HPDE6-E6E7 (cell line): ENCODE measurements around the gene BIRC5.
"Not testable (repeated sequence)": the region's sequence is repeated elsewhere in the genome, so short reads cannot be mapped to it uniquely, and the experiment has no call there.

Experiments
- DNase-seq: peaks from one replicate; pipeline ENCODE4 v3.0.0; 2011; ENCODE audit warnings: missing footprints; ENCODE audit errors: extremely low spot score

The BIRC5 gene

DNA sequence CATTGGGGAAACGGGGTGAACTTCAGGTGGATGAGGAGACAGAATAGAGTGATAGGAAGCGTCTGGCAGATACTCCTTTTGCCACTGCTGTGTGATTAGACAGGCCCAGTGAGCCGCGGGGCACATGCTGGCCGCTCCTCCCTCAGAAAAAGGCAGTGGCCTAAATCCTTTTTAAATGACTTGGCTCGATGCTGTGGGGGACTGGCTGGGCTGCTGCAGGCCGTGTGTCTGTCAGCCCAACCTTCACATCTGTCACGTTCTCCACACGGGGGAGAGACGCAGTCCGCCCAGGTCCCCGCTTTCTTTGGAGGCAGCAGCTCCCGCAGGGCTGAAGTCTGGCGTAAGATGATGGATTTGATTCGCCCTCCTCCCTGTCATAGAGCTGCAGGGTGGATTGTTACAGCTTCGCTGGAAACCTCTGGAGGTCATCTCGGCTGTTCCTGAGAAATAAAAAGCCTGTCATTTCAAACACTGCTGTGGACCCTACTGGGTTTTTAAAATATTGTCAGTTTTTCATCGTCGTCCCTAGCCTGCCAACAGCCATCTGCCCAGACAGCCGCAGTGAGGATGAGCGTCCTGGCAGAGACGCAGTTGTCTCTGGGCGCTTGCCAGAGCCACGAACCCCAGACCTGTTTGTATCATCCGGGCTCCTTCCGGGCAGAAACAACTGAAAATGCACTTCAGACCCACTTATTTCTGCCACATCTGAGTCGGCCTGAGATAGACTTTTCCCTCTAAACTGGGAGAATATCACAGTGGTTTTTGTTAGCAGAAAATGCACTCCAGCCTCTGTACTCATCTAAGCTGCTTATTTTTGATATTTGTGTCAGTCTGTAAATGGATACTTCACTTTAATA is 10.4 kb downstream of the BIRC5 start:
- no peak for DNase-seq

DNA sequence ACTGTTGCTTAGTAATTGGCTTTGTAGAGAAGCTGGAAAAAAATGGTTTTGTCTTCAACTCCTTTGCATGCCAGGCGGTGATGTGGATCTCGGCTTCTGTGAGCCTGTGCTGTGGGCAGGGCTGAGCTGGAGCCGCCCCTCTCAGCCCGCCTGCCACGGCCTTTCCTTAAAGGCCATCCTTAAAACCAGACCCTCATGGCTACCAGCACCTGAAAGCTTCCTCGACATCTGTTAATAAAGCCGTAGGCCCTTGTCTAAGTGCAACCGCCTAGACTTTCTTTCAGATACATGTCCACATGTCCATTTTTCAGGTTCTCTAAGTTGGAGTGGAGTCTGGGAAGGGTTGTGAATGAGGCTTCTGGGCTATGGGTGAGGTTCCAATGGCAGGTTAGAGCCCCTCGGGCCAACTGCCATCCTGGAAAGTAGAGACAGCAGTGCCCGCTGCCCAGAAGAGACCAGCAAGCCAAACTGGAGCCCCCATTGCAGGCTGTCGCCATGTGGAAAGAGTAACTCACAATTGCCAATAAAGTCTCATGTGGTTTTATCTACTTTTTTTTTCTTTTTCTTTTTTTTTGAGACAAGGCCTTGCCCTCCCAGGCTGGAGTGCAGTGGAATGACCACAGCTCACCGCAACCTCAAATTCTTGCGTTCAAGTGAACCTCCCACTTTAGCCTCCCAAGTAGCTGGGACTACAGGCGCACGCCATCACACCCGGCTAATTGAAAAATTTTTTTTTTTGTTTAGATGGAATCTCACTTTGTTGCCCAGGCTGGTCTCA is 11.2 kb downstream of the BIRC5 start:
- DNase-seq, result no peak

DNA sequence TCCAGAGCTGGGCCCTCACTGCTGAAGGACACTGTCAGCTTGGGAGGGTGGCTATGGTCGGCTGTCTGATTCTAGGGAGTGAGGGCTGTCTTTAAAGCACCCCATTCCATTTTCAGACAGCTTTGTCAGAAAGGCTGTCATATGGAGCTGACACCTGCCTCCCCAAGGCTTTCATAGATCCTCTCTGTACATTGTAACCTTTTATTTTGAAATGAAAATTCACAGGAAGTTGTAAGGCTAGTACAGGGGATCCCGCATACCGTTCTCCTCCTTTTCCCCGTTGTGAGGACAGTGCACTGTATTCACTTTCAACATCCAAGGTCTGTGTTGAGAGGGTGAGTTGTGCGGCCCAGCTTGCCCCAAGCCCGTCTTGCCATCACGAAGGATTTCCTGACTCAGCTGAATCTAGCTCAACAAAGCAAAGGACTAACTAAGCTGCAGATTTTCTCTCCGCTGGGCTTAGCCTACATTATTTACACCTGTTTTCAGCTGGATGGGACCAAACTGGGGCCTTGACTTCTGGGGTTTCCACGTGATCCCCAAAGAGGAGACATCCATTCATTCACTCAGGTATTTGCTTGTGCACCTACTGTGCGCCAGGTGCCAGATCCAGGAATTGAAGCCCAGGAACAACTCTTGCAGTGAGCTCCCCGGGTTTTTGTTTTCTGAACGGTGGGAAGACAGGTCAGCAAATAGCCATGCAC is 12.2 kb downstream of the BIRC5 start:
- no peak for DNase-seq

DNA sequence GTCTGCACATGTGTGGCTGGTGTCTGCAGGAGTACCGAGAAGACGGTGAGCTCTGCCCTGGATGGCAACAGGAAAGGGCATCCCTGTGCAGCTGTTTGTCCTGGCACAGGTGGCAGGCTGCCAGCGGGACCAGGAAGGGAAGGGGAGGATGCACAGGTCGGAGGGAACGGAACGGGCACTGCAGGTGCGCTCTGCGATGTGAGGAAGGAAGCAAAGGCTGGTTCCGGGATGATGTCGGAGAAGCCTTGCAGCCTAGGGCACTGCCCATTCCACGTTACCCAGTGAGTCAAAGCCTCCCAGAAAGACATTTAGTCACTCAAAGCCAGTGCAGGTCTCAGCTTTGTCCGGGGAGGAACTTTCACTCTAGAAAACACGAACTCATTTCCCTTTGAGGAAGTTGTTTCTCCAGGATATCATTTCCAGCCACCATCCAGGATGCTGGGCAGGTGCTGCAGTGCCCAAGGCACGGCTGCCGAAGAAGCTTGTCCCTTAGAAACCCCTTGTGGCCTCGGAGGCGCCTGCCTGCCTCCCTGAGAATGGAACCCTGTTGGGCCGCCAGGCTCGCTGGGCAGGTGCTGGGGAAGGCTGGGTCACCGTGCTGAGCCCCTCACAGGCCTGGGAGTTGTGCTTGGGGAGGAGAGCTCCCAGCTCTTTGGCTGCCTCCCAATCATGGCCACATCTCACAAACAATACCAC is 12.9 kb downstream of the BIRC5 start:
- peak; percentile 53 for DNase-seq

DNA sequence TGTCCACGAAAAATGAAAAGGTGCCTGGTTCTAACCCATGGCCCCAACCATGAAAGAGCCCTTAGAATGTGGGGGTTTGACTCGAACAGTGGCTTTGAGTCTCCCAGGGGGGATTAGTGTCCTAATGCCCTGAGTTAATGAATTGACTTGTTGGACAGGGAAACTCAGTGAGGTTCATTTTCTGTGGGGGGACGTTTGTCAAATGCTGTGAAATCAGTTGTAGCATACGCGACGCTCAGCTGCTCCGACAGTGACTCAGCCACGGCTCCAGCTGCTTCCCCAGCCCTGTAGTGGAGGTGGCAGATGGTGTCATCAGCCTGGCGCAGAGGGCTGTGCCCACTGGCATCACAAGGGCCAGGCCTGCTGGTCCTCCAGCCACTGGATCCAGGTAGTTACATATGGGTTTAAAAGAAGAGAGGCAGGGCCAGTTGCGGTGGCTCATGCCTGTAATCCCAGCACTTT is 13.4 kb downstream of the BIRC5 start:
- DNase-seq, result no peak

DNA sequence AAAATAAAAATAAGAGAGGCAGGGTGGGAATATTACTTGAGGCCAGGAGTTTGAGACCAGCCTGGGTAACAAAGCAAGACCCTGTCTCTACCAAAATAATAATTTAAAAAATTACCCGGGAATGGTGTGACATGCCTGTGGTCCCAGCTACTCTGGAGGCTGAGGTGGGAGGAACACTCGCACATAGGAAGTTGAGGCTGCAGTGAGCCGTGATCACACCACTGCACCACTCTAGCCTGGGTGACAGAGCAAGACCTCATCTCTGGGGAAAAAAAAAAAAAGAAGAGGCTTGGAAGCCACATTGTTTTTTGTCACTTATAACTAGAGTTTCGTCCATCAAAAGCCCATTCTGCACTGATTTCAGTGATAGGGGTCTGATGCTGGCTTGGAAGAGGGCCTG is 14.1 kb downstream of the BIRC5 start:
- no peak for DNase-seq

DNA sequence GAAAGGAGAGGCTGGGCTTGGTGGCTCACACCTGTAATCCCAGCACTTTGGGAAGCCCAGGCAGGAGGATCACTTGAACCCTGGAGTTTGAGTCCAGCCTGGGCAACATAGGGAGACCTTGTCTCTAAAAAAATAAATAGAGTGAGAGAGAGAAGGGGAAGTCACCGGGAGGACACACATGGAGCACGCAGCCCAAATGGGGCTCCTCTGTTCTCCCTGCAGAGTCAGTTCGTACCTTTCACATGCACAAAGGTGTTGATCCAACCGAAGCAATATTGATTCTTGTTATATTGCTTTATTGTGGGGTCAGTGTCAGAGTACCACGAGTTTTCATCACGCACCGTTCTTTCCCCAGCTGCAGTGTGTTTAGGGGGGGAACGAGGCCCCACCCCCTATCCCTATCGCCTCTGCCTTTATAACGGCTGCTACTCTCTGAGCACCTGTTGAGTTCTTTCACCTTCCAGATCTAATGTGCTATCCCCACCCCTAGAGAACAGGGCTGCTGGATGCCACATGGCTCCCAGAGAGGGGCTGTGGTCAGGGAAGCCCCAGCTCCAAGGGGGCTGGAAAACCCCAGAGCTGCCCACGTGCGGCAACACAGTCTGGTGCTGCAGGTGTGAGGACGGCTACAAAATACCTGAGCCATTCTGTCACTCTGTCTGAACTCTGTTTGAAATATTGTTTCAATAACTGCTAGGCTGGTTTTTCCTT is 16.4 kb downstream of the BIRC5 start:
- no peak for DNase-seq

DNA sequence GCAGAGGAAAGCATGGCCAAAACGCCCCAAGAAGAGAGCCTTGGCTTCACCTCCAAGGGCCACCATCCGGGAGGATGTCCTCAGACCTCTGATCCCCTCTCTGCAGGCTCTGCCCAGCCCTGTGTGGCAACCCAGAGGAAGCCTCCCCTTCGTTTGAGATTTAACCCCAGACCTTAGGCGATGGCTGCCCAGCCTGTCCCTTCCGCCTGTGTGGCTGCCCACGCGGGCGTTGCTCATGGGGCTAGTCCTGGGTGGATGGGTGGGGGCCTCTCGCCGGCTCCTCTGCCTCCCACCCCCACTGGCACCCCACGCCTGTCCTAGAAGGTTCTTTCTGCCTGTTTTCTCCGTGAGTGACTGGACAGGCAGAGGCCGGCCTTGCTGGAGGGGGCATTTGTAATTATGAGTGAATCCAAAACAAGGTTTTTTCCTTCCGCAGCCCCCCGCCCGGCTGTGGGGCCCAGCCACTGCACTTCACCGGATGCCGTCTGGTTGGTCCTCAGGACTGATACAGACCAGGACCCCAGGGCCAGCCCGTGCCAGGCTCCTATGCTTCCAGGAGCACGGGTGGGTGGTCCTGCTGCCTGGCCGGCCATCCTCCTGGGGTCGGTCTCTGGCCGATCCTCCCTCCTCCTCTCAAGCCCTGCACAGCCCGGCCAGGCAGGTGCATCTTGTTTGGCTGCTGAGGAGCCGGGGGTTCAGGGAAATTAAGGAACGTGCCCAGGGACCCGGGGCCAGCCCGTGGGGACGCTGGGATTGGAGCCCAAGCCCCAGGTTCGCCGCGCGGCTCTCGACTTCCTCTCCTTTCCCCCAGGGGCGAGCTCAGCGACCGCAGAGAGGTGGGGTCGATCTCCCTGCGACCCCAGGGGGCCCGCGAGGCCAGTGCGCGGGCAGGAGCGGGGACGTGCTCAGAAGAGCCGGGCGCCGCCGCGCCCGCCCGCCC is 17.2 kb downstream of the BIRC5 start, which contains the start of gene TMEM235:
TMEM235 (plus strand) TSS at position 636 of the 940 bp plus-strand sequence. CDS start 393 bp downstream, outside the sequence.
- no peak for DNase-seq

DNA sequence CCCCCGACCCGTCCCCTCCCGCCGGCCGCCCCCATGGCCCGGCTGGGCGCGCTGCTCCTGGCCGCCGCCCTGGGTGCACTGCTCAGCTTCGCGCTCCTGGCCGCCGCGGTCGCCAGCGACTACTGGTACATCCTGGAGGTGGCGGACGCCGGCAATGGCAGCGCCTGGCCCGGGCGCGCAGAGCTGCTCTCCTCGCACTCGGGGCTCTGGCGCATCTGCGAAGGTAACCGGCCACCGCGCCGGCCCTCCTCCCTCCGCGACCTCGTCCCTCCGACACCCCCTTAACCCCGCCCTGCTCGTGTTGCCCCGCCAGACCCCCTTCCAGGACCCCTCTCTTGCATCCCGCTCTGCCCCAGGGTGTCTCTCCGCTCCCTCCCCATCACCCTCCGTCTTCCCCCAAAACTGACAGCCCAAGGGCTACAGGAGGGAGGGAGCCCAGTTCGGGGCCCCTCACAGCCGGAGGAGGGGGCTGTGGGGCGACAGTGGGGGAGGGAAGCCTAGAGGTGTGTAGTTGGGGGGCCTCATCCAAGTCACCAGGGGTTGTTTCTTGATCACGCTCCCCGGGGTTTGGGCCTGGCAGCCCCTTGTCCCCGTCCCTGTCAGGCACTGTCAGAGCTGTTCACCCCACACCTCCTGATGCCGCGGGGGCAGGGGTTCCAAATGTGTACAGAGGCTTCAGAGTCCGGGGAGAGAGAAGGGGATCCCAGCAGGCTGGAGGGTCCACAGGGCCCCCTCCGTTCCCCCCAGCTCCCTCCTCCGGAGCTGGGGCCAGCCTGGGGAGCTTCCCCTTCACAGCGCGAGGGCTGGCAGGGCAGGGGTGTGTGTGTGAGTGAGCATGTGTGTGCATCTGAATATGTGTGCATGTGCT is 18.2 kb downstream of the BIRC5 start:
- no peak for DNase-seq

DNA sequence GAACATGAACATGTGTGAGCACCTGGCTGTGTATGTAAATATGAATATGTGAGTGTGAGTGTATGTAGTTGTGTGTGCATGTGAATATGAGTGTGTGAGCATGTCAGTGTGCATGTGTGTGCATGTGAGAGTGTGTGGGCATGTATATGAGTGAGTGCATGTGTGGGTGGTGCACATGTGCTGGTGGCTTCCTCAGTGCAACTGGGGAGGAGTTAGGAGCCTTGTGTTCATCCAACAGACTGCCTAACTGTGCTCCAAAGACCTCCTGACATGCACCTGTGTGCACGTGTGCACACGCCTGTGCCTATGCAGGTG is 18.8 kb downstream of the BIRC5 start:
- DNase-seq, result no peak

DNA sequence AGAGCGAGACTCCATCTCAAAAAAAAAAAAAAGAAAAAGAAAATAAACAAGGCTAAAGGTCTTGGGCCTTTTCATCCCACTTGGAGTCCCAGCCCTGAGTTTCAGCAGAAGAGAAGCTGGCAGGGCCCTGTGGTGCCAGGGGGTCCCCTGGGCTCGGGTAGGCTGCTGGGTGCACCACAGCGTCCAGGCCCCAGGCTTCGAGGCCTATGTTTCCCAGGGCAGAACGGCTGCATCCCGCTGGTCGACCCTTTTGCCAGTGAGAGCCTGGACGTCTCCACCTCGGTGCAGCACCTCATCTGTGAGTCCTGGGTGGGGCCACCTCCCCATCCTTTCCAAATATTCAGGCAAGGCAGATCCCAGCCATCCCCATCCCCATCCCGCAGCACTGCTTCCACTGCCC is 19.6 kb downstream of the BIRC5 start:
- DNase-seq, result no peak

DNA sequence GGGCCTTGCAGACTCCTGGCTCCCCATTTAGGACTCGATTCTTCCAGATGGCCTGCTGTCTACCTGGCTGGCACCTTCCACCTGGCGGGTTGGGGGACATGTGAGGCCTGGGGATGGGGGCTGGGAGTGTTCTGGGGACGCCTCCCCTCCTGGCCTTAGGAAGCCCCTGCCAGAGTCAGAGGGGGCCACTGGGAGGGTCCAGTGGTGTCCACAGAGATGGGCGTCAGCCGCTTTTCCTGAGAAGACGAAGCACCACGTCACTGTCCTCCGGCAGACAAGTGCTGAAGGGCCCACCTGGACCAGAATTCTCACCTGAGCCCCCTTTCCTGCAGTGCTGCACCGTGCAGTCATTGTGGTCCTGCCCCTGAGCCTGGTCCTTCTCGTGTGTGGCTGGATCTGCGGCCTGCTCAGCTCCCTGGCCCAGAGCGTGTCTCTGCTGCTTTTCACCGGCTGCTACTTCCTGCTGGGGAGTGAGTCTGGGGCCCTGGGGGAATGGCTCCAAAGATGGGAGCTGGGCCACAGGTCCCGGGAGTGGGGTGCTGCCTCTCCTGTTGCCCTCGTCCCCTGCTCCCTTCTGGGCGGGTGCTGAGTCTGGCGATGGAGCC is 20.3 kb downstream of the BIRC5 start:
- DNase-seq, result no peak

DNA sequence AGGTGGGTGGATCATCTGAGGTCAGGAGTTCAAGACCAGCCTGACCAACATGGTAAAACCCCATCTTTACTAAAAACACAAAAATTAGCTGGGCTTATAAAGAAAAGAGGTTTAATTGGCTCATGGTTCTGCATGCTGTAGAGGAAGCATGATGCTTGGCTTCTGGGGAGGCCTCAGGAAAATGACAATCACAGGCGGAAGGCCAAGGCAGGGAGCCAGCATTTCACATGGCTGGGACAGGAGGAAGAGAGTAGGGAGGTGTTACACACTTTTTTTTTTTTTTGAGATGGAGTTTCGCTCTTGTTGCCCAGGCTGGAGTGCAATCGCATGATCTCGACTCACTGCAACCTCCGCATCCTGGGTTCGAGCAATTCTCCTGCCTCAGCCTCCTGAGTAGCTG is 21.0 kb downstream of the BIRC5 start:
- not testable (repeated sequence) for DNase-seq

DNA sequence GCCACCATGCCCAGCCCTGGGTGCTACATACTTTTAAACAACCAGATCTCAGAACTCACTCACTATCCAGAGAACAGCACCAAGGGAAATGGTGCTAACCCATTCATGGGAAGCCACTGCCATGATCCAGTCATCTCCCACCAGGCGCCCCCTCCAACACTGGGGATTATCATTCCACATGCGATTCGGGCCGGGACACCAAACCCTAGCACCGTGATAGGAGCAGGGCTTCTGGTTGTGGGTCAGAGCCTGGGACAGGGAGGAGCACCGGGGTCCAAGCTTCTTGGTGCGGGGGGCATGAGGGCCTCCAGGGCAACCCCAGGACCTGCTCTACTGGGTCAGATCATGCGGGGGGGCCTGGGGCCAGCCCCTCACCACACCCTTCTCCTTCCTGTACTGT is 21.8 kb downstream of the BIRC5 start:
- no peak for DNase-seq

DNA sequence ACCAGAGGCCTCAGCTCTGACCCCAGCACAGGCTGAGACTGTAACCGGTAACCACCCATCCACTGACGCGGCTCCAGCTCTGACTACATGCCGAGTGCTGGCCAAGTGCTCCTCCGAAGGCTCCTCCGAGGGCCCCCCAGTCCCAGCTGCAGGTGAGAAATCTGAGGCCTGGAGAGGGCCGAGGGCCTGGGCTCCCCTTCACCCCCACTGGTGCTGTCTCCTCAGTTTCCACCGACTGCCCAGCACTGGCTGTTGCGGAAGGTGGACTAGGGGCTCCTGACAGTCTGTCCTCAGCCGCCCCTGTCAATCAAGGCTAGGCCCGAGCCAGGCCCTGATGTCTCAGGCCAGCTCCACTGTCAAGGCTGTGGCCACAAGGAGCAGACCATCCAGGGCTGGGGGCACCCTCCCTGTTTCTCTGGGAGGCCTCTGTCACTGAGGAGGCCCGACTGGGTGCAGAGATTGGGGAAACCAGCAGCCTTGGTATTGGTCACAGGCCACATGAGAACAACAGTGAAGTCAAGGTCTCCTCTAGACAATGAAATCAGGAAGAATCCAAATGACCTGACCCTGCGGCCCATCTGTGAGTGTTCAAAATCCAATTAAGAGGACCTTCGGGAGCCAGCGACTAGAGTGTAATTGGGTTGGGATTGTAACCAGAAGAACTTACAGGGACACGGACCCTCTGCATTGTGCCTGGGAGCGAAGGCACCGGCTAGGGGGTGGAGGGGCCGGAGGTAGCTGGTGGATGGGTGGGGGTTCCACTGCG is 22.5 kb downstream of the BIRC5 start:
- no peak for DNase-seq

DNA sequence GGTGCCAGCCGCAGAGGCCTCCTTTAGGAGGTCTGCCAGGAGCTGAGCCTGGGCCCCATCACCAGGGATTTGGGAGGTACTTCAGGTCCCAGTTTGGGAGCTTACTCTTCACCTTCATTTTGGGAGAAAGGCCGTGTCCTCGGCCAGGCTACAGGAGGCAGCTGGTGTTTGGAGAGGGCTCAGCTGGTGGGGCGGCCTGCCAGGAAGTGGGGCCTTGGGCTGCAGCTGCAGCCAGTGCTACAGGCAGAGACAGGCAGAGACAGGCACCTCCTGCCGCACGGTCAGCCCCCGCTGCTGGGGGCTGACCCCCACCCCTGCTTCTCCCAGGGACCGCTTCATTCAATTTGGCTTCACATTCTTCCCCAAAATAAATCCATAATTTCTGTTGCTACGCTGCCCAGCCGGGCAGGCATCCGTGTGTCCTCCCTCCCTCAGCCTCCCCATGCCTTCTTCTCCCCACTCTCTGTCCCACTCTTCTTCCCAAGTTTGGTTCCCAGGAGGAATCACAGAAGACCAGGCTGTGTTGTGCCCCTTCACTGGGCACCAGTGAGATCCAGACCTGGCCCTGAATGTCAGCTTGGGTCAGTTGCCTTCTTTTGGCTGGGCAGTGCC is 23.5 kb downstream of the BIRC5 start:
- no peak for DNase-seq

DNA sequence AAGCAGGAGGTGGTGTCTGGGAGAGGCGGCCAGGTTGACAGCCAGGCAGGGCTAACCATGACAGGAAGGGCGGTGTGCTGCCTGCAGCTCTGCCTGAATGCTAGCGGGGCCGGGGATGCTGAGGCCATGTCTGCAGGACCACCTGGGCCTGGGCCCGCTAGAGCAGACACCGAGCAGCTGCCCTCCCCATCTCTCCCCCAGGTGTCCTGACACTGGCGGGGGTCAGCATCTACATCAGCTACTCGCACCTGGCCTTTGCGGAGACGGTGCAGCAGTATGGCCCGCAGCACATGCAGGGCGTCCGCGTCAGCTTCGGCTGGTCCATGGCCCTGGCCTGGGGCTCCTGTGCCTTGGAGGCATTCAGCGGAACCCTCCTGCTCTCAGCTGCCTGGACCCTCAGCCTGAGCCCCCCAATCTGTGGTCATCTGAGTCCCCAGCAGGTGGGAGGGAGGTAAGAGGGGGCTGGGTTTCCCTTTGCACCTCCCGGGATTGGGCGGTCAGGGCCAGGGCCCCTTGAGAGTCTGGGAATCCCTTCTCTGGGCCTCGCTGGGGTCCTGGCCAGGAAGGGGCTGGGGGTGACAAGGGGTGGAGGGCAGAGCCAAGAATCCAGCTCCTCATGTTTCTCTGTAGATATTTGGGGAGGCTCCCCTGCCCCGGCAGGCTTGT is 24.9 kb downstream of the BIRC5 start:
- no peak for DNase-seq
